ENCODE measurements around the gene SYT17.

DNA sequence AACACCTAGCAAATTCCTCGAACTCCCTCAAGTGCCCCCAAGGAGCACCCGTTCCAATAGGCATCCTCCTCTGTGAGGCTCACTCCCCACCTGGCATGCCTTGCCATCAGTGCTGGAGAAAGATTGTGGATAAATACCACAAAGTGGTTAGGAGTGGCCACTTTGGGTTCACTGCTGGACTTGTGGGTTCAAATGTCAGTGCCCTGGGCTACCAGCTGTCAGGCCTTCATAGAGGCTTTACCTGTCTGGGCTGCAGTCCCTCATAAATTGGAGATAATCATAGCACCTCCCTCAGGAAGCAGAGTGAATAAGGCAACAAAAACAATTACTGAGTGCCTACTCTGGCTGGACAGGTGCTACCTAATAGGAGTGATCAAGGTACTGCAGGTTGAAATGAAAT, 1.5 kb upstream of the SYT17 start:
- TF ChIP-seq POLR2A (IDR thresholded peaks at IDR 0.05; ENCODE audit: low read length) (no peak), GATA1 (IDR thresholded peaks at IDR 0.05; ENCODE audit: low read depth, low read length) (no peak)

Data from erythroblast (primary cell).